HCT116 (cell line): Measurements from ENCODE around the gene CAPG. TPM values are rescaled to one million over a fixed set of nuclear protein-coding genes. Genes with fewer than 3 reads are reported as not detected.
A peak's percentile ranks its signal among the peaks of the same experiment; 100 is the strongest.

Experiments
- ATAC-seq: fragments of 200-7000 bp; cut with Tn5 transposase; 2 replicates; pipeline ENCODE4 v1.9.1; 2020; ENCODE audit warnings: mild to moderate bottlenecking, moderate library complexity
- BruUV-seq: library from RNA; stranded (reverse); fragments of 400-500 nt; replicated peaks from 2 replicates; lab custom pipeline; 2021; lab: Mats Ljungman, UMichigan
- CTCF ChIA-PET: fragments of 300-600 bp; sonication (Branson Sonifier 250); formaldehyde crosslinking; loops from one replicate; lab custom pipeline; 2021; ENCODE audit warnings: antibody characterized with exemption; lab: Charles Lee
- POLR2A ChIA-PET: fragments of 300-600, 350-600 bp; sonication (Branson Sonifier 250); formaldehyde crosslinking; loops from one replicate; lab custom pipeline; 2021; ENCODE audit warnings: antibody characterized with exemption; lab: Charles Lee
- RAD21 ChIA-PET, 2 experiments: fragments of 300-600 bp; sonication (Branson Sonifier 250); formaldehyde crosslinking; loops; one replicate each; lab custom pipeline; 2023; ENCODE audit warnings: low total read pairs in 2 of 2; ENCODE audit not compliant: uncharacterized antibody in 2 of 2, unreplicated experiment in 2 of 2, low non-redundant PET in 1 of 2; lab: Charles Lee
- DNase-seq: peaks from one replicate; pipeline ENCODE4 v3.0.0-alpha.2; 2010; ENCODE audit warnings: low read depth, low spot score
- H2AFZ ChIP-seq: fragments of 200-600 bp; shearing (Covaris generic), sonication (generic); 2 replicates; pipeline ENCODE4 v1.6.1; 2017; ENCODE audit warnings: low read depth, mixed run types, mixed read lengths, antibody characterized with exemption, low read length; ENCODE audit not compliant: poor library complexity, severe bottlenecking
- H3K27ac ChIP-seq: 2 replicates; pipeline ENCODE4 v1.5.1; 2012; ENCODE audit warnings: low read depth, low read length
- H3K27me3 ChIP-seq: fragments of 200-600 bp; sonication (generic); 2 replicates; pipeline ENCODE4 v1.6.1; 2016; ENCODE audit warnings: mixed run types, low read length, mixed read lengths; ENCODE audit not compliant: insufficient read depth
- H3K36me3 ChIP-seq, 2 experiments: fragments of 200-500 bp in 1 of 2; fragments of 200-600 bp in 1 of 2; sonication (Bioruptor generic) in 1 of 2; sonication (generic) in 1 of 2; 2 replicates each; pipeline versions ENCODE4 v1.5.1 to v1.6.1; 2014 to 2016; ENCODE audit warnings: low read length in 2 of 2, inconsistent platforms in 1 of 2, mixed read lengths in 1 of 2, mixed run types in 1 of 2; ENCODE audit not compliant: insufficient read depth in 2 of 2, control insufficient read depth in 1 of 2
- H3K4me1 ChIP-seq, 2 experiments: fragments of 200-600 bp in 1 of 2; sonication (generic) in 1 of 2; 2 replicates each; pipeline versions ENCODE4 v1.5.1 to v1.6.1; 2012 to 2017; ENCODE audit warnings: low read length in 2 of 2, inconsistent platforms in 1 of 2, mild to moderate bottlenecking in 1 of 2, mixed read lengths in 1 of 2, mixed run types in 1 of 2, moderate library complexity in 1 of 2; ENCODE audit not compliant: insufficient read depth in 2 of 2, control insufficient read depth in 1 of 2
- H3K4me2 ChIP-seq: fragments of 200-600 bp; sonication (generic); 2 replicates; pipeline ENCODE4 v1.6.1; 2017; ENCODE audit warnings: mixed run types, low read length, mixed read lengths
- H3K4me3 ChIP-seq, 2 experiments: fragments of 200-600 bp in 1 of 2; sonication (generic) in 1 of 2; replicated peaks in 1 of 2; 2 replicates each; pipeline ENCODE4 v1.5.1; 2011 to 2016; ENCODE audit warnings: low read length in 2 of 2, control low read depth in 1 of 2, low read depth in 1 of 2, mild to moderate bottlenecking in 1 of 2, mixed read lengths in 1 of 2, mixed run types in 1 of 2
- H3K79me2 ChIP-seq: fragments of 200-600 bp; sonication (generic); 2 replicates; pipeline ENCODE4 v1.6.1; 2017; ENCODE audit warnings: mild to moderate bottlenecking, mixed run types, low read length, moderate library complexity, mixed read lengths; ENCODE audit not compliant: insufficient read depth
- H3K9ac ChIP-seq: fragments of 200-600 bp; sonication (generic); 2 replicates; pipeline ENCODE4 v1.6.1; 2016; ENCODE audit warnings: low read length, mixed read lengths
- H3K9me2 ChIP-seq: fragments of 200-600 bp; sonication (generic), shearing (Covaris generic); 2 replicates; pipeline ENCODE4 v1.6.1; 2017; ENCODE audit warnings: mixed run types, mild to moderate bottlenecking, moderate library complexity; ENCODE audit not compliant: insufficient read depth
- H3K9me3 ChIP-seq, 2 experiments: fragments of 200-500 bp in 1 of 2; fragments of 200-600 bp in 1 of 2; sonication (Bioruptor generic) in 1 of 2; sonication (generic) in 1 of 2; 2 replicates each; pipeline ENCODE4 v1.6.1; 2014 to 2017; ENCODE audit warnings: low read length in 2 of 2, mixed read lengths in 2 of 2, inconsistent platforms in 1 of 2, low read depth in 1 of 2, mild to moderate bottlenecking in 1 of 2, mixed run types in 1 of 2, moderate library complexity in 1 of 2; ENCODE audit not compliant: control insufficient read depth in 1 of 2, insufficient read depth in 1 of 2
- H4K20me1 ChIP-seq: fragments of 200-600 bp; sonication (generic), shearing (Covaris generic); 2 replicates; pipeline ENCODE4 v1.6.1; 2017; ENCODE audit warnings: mixed run types, mild to moderate bottlenecking, moderate library complexity; ENCODE audit not compliant: insufficient read depth
- EGR1 ChIP-seq: IDR thresholded peaks from 2 replicates; pipeline ENCODE4 v1.6.1; 2012; ENCODE audit warnings: low read depth
- EZH2 ChIP-seq: fragments of 200-600 bp; sonication (generic); IDR thresholded peaks from 2 replicates; pipeline ENCODE4 v1.6.1; 2017; ENCODE audit warnings: antibody characterized with exemption, mixed run types
- EZH2phosphoT487 ChIP-seq: fragments of 200-600 bp; IDR thresholded peaks from 2 replicates; pipeline ENCODE4 v1.6.1; 2018; ENCODE audit warnings: antibody characterized with exemption, borderline replicate concordance
- FOSL1 ChIP-seq: IDR thresholded peaks from 2 replicates; pipeline ENCODE4 v1.6.1; 2012; ENCODE audit warnings: low read depth
- JUND ChIP-seq: IDR thresholded peaks from 2 replicates; pipeline ENCODE4 v1.6.1; 2012
- SRF ChIP-seq: IDR thresholded peaks from 2 replicates; pipeline ENCODE4 v1.6.1; 2012; ENCODE audit warnings: low read depth
- ZNF274 ChIP-seq: fragments of 200-500 bp; sonication (Bioruptor generic); IDR thresholded peaks from 2 replicates; pipeline ENCODE4 v1.6.1; 2014; ENCODE audit warnings: mild to moderate bottlenecking, low read depth, low read length, inconsistent platforms
- intact Hi-C: fragments of 100-400 bp; cut with micrococcal nuclease; formaldehyde crosslinking; loops from 2 replicates; pipeline ENCODE4 v1.10.0; 2022
- total RNA-seq: library from RNA; stranded (reverse); gene quantifications from one replicate; pipeline ENCODE4 v1.2.1, GENCODE V29; 2021; ENCODE audit not compliant: unreplicated experiment
- TF ChIP-seq, protein P1 (sequence below): IDR thresholded peaks from 2 replicates; pipeline ENCODE4 v1.6.1; 2012; ENCODE audit warnings: low read depth
- TF ChIP-seq, protein P2 (sequence below): IDR thresholded peaks from 2 replicates; pipeline ENCODE4 v1.6.1; 2012

Gene CAPG
- total RNA-seq, 1 experiment from 2014 or later = 223 TPM

- Histone ChIP-seq H3K4me1 (peaks cover 0 to 6% of the 10 kb centered on the region in 2 experiments; a peak in 2 of 4 replicates), H2AFZ (no peak overlapping the region), H3K27me3 (no peaks in the 10 kb centered on the region), H3K79me2 (peaks cover 33% of the 10 kb centered on the region), H3K4me3 (no peak overlapping the region), H3K9ac (no peak overlapping the region), H3K9me2 (no peaks in the 10 kb centered on the region), H3K4me2 (no peak overlapping the region), H3K36me3 (peaks cover 12 to 16% of the 10 kb centered on the region in 2 experiments; a peak in 3 of 4 replicates), H3K27ac (no peak overlapping the region), H4K20me1 (no peaks in the 10 kb centered on the region), H3K9me3 (peaks cover 0 to 4% of the 10 kb centered on the region in 2 experiments; a peak in 1 of 4 replicates)
- RAD21 ChIA-PET = no interaction called here
- BruUV-seq = TSS peak; percentile 14
- DNase-seq = no peak
- POLR2A ChIA-PET = no interaction called here
- CTCF ChIA-PET = no interaction called here
- intact Hi-C loops = no loop called here
- ATAC-seq = no peak
- TF ChIP-seq EGR1 = no peak
- TF ChIP-seq, protein P1, sequence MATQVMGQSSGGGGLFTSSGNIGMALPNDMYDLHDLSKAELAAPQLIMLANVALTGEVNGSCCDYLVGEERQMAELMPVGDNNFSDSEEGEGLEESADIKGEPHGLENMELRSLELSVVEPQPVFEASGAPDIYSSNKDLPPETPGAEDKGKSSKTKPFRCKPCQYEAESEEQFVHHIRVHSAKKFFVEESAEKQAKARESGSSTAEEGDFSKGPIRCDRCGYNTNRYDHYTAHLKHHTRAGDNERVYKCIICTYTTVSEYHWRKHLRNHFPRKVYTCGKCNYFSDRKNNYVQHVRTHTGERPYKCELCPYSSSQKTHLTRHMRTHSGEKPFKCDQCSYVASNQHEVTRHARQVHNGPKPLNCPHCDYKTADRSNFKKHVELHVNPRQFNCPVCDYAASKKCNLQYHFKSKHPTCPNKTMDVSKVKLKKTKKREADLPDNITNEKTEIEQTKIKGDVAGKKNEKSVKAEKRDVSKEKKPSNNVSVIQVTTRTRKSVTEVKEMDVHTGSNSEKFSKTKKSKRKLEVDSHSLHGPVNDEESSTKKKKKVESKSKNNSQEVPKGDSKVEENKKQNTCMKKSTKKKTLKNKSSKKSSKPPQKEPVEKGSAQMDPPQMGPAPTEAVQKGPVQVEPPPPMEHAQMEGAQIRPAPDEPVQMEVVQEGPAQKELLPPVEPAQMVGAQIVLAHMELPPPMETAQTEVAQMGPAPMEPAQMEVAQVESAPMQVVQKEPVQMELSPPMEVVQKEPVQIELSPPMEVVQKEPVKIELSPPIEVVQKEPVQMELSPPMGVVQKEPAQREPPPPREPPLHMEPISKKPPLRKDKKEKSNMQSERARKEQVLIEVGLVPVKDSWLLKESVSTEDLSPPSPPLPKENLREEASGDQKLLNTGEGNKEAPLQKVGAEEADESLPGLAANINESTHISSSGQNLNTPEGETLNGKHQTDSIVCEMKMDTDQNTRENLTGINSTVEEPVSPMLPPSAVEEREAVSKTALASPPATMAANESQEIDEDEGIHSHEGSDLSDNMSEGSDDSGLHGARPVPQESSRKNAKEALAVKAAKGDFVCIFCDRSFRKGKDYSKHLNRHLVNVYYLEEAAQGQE = no peak
- no peak for TF ChIP-seq ZNF274
- TF ChIP-seq, protein P2, sequence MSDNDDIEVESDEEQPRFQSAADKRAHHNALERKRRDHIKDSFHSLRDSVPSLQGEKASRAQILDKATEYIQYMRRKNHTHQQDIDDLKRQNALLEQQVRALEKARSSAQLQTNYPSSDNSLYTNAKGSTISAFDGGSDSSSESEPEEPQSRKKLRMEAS = no peak
- no peak for TF ChIP-seq JUND
- TF ChIP-seq EZH2phosphoT487 = no peak
- no peak for TF ChIP-seq EZH2
- TF ChIP-seq SRF = no peak
- TF ChIP-seq FOSL1 = no peak
Measured at GRCh38 chr2:85401464-85401805, 8.7 kb downstream of the CAPG start.
